ENCODE measurements around the gene CD70.
A peak's percentile ranks its signal among the peaks of the same experiment; 100 is the strongest.
"Not testable (repeated sequence)": the region's sequence is repeated elsewhere in the genome, so short reads cannot be mapped to it uniquely, and the experiment has no call there.

CD70 gene

GRCh38 chr19:6568816-6569215, 22.1 kb downstream of the CD70 start:
- DNase-seq: no peak

- DNase-seq: no peak
Observed at GRCh38 chr19:6568010-6568526, 22.9 kb downstream of the CD70 start.

- not testable (repeated sequence) for DNase-seq
Observed at GRCh38 chr19:6566727-6567126, 24.2 kb downstream of the CD70 start.

DNA sequence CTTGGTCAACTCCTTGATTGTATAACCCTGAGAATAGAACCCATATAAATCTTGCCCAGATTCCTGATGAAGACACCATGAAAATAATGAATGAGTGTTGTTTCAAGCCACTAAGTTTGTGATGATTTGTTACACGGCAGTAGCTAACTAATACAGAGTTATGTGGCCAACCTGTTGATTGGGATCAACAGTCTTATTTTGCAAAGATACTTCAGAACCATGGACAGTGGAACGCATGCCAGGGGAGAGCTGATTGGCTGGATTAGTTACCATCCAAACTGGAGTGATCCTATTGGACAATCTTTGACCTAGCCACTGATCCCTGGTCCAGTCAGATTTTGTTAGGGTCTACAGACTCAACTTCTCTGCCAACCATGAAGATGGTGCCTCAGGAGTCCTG, 26.6 kb downstream of the CD70 start:
- DNase-seq: no peak

- not testable (repeated sequence) for DNase-seq
Observed at GRCh38 chr19:6562437-6562836, 28.5 kb downstream of the CD70 start.

- no peak for DNase-seq
Observed at GRCh38 chr19:6556480-6557195, 34.3 kb downstream of the CD70 start.

GRCh38 chr19:6556043-6556449, 34.9 kb downstream of the CD70 start:
- no peak for DNase-seq

DNA sequence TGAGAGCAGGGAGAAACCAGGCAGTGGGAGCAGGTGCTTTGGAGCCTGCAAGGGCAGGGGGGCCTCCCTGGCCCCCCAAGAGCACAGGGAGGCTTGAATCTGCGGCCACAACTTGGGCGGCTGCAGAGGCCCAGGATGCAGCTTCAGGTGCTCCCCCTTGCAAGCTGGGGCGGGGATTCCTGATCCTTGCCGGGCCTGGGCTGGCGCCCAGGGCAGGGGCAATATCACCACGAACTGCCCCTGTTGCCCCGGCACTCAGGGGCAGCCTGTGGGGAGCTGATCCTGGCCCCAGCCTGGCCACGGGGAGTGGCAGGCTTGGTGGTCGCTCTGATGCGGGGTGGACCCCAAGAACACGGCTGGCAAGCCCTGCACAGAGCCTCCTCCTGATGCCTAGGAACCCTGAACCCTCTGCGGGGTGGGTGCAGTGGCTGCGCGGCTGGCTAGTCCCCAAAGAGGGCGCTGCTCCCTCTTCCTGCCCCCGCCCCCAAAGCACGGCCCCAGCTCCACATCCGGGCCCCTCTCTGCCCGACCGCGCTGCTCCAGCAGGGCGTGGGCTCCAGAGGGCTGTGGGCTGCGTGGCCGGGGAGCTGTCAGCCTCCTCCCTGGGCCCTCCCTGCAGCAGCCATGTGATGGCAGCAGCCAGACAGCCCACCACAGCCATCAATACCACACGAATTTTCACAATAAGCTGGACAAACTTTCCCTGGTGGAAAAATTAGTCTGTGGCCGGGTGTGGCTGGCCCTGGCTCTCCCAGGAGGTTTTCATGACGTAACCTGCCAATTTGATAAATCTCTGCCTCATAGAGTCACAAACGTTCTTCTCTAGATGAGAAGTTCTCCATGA, 39.1 kb downstream of the CD70 start:
- peak; percentile 46 to 49 for DNase-seq

- DNase-seq: no peak
Observed at GRCh38 chr19:6551091-6551490, 39.9 kb downstream of the CD70 start.

DNA sequence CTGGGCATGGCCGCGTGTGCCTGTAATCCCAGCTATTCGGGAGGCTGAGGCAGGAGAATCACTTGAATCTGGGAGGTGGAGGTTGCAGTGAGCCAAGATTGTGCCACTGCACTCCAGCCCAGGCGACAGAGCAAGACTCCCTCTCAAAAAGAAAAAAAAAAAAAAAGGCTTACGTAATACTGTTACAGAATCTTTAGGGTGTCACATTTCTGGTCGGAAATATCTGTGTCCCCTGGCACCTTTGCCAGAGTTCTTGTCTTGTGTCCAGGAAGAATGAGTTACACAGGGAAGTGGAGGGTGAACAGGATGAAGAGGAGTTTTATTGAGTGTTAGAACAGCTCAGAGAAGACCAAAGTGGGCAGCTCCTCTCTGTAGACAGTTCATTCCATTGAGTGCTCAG, 40.3 kb downstream of the CD70 start:
- not testable (repeated sequence) for DNase-seq

- DNase-seq: no peak
Observed at GRCh38 chr19:6543866-6544347, 47.0 kb downstream of the CD70 start.

DNA sequence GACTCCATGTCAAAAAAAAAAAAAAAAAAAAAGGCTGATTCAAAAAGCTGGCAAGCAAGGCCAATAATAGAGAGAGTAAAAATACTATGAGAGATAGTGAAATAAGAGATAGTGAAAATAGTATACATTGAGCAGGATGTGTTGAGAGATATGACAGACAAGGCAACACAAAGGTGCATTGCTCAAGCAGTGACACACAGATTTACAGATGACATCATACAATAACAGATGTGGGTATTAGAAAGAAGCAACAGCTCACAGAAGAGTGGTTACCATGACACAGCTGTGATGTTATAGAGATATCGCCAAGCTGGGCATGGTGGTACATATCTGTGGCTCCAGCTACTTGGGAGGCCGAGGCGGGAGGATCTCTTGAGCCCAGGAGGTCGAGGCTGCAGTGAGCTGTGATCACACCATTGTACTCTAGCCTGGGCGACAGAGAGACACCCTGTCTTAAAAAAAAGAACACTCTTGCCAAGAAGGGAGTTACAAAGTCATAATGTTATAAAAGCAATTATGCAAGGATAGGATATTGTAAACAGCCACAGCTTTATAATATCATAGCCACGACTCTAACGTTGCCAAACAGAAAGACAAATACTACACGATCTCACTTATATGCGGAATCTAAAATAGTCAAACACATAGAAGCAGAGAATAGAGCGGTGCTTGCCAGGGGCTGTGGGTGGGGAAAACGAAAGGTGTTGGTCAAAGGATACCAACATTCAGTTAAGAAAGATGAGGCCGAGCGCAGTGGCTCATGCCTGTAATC, 49.8 kb downstream of the CD70 start:
- DNase-seq: no peak

- no peak for DNase-seq
Observed at GRCh38 chr19:6539514-6539913, 51.4 kb downstream of the CD70 start.

Measured in stimulated activated CD4-positive, alpha-beta T cell treated with anti-CD3 and anti-CD28 coated beads, Interleukin-4, amount 100 ng/mL, for 4 hours (primary cell).